Activated naive CD4-positive, alpha-beta T cell treated with Interleukin-2 at 50 U/mL for 16 hours (primary cell): ENCODE measurements around the gene CHRNA1.

Source experiments
- DNase-seq: peaks from one replicate; pipeline ENCODE4 v3.0.0-alpha.2; 2020

CHRNA1 gene

GRCh38 chr2:174781298-174781697, 17.0 kb upstream of the CHRNA1 start:
- DNase-seq: no peak

- DNase-seq: no peak
Measured at GRCh38 chr2:174780856-174781255, 16.6 kb upstream of the CHRNA1 start.

- DNase-seq: no peak
Measured at GRCh38 chr2:174780191-174780840, 16.0 kb upstream of the CHRNA1 start.

GRCh38 chr2:174779361-174779928, 15.2 kb upstream of the CHRNA1 start:
- no peak for DNase-seq

GRCh38 chr2:174778085-174778981, 14.1 kb upstream of the CHRNA1 start:
- peak; percentile 69 for DNase-seq

GRCh38 chr2:174777347-174778084, 13.2 kb upstream of the CHRNA1 start:
- DNase-seq: no peak

GRCh38 chr2:174776675-174777074, 12.4 kb upstream of the CHRNA1 start:
- no peak for DNase-seq

GRCh38 chr2:174776223-174776622, 12.0 kb upstream of the CHRNA1 start:
- no peak for DNase-seq

- no peak for DNase-seq
Measured at GRCh38 chr2:174775571-174775980, 11.3 kb upstream of the CHRNA1 start.

- DNase-seq: no peak
Measured at GRCh38 chr2:174774886-174775285, 10.6 kb upstream of the CHRNA1 start.

GRCh38 chr2:174773215-174773614, 8.9 kb upstream of the CHRNA1 start:
- DNase-seq: no peak

- no peak for DNase-seq
Measured at GRCh38 chr2:174772472-174772801, 8.2 kb upstream of the CHRNA1 start.

- peak; percentile 42 for DNase-seq
Measured at GRCh38 chr2:174771631-174772471, 7.6 kb upstream of the CHRNA1 start.

GRCh38 chr2:174771136-174771535, 6.9 kb upstream of the CHRNA1 start:
- DNase-seq: no peak

GRCh38 chr2:174768557-174768956, 4.3 kb upstream of the CHRNA1 start:
- no peak for DNase-seq

- DNase-seq: no peak
Measured at GRCh38 chr2:174766271-174766670, 2.0 kb upstream of the CHRNA1 start.

GRCh38 chr2:174765576-174765975, 1.3 kb upstream of the CHRNA1 start:
- no peak for DNase-seq

GRCh38 chr2:174763780-174764179, 492 bp downstream of the CHRNA1 start:
- no peak for DNase-seq

- DNase-seq: no peak
Measured at GRCh38 chr2:174762464-174762863, 1.8 kb downstream of the CHRNA1 start.

GRCh38 chr2:174761837-174762236, 2.4 kb downstream of the CHRNA1 start:
- DNase-seq: no peak

GRCh38 chr2:174760845-174761473, 3.3 kb downstream of the CHRNA1 start:
- no peak for DNase-seq
